Measurements from ENCODE around the gene RAB4B.
"Not testable (repeated sequence)": the region's sequence is repeated elsewhere in the genome, so short reads cannot be mapped to it uniquely, and the experiment has no call there.

Gene RAB4B

GRCh38 chr19:40842997-40843652, 65.1 kb downstream of the RAB4B start:
- DNase-seq (ENCODE audit: low read depth in 1 of 2, low spot score in 1 of 2), result not testable (repeated sequence)

GRCh38 chr19:40843653-40844052, 65.6 kb downstream of the RAB4B start:
- peak; percentile 23 to 67 for DNase-seq (ENCODE audit: low read depth in 1 of 2, low spot score in 1 of 2)
